HK-2 (cell line): Measurements from ENCODE around the gene VEPH1.

Source experiments
- DNase-seq: peaks from one replicate; pipeline ENCODE4 v3.0.0-alpha.2; 2018; ENCODE audit not compliant: unreplicated experiment

The VEPH1 gene

DNA sequence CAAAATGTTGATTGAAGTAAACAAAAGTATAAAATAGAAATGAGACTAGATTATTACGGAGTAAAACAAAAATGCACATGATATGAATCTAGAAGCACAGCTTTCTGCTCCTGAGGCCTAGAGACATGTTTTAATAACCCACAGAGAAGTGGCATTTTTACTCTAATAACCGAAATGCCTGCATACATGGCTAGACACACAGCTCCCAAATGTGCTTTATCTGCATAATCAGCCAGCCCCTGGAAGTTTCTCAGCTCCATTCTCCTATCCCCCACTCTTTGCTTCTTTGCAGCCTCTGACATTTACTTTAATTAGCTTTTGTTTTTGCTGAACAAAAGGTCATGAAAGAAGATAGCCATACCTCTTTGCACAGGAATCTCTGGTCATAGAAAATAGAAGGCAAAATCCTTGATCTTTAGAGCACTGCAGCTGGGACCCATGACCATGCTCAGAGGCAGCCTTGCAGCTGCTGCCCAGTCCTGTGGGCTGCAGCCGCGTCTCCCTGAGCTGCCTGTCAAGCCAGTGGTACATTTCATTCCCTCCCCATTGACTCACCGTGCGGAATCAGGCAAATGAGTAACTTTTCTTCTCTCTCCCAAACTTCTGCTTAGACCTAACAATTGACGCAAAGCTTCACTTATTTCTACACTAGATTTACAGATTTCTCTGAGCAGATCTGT lies at the start of gene VEPH1:
VEPH1 (minus strand) TSS at position 501 of the 680 bp plus-strand sequence. CDS start 8,067 bp downstream, outside the sequence.
- DNase-seq, result peak; percentile 62

- no peak for DNase-seq
These were observed 48.7 kb upstream of the VEPH1 start for GRCh38 chr3:157551961-157552360.

- no peak for DNase-seq
These were observed 46.3 kb upstream of the VEPH1 start for GRCh38 chr3:157549498-157549897.

DNA sequence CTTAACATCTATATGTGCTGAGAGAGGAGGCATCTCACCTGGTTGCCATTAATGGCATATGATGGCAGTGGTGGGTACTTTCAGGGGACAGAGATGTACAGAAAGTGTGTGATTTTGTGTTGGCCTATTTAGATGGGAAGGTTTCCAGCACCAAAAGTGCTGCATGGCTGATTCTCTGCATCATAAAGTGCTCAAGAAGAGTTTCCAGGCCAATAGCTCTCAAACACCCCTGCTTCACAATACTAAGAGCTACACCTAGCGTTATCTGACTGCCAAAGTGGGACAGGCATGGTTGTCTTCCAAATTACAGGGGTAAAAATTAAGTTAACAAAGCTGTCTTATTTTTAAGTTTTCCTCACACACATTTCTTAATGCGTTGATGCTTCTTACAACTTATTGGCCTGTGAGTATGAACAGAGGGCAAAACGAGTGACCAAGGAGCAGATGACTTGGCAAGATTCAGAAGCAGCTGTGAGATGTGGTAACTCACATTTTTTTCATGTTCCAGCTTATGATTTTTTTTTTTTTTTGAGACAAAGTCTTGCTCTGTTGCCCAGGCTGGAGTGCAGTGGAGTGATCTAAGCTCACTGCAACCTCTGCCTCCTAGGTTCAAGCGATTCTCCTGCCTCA lies 41.4 kb upstream of the VEPH1 start:
- DNase-seq, result no peak

DNA sequence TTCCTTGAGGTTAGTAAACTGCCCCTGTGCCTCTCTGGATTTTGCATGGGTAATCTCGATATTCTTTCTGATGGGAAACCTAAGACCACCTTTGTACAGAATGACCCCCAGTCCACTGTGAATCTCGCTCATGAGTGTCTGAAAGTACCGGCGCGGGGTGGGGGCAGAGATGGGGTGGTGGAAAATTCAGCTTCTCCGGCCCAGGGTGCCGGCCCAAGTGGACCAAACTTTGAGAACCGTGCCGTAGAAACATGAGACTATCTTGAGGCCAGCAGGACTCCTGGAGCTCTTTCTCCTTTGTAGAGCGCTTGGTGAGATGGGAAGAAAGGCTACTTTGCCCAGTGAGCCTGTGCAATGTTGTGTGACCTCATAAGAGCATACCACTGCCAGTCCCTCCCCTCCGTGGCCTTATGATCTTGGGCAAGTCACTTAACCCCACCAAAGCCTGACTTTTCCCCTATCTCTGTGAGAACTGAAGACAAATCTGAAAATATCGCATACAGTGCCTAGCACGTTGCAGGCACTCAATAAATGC lies 40.4 kb upstream of the VEPH1 start:
- DNase-seq, result no peak

DNA sequence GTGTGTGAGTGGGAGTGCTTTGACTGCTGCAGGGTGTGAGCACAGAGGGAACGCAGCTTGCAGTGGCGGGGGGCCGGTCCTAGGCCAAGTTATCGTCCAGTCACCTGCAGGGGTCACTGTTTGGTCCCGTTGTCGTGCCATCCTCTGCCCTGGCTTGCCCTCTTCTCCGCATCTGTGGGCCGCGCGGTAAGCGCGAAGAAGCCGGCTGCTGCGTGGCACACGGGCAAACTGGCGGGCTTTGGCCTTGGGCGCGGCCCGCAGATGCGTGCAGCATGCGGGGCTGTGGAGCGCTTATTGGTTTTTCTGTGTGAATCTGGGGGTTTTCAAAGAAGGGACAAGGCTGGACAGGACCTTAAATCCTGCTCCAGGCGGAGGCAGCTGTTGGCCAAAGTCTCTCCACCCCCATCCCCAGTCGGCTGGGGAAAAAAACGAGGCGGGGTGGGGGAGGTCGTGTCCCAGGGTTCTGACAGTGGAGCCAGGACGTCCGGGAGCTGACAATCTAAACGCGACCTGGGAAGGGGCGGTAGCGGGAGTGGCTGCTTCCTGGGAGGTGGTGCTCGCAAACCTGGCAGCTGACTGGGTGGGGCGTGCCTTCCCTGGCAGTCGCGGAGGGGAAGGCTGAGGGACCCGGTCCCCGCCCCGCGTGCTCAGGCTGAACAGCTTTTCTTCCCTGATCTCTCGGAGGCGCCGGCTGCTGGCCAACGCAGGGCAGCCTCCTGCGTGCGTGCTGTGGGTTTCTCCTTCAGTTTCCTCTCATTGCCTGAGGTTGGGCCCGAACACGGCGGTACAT lies 39.7 kb upstream of the VEPH1 start:
- no peak for DNase-seq

DNA sequence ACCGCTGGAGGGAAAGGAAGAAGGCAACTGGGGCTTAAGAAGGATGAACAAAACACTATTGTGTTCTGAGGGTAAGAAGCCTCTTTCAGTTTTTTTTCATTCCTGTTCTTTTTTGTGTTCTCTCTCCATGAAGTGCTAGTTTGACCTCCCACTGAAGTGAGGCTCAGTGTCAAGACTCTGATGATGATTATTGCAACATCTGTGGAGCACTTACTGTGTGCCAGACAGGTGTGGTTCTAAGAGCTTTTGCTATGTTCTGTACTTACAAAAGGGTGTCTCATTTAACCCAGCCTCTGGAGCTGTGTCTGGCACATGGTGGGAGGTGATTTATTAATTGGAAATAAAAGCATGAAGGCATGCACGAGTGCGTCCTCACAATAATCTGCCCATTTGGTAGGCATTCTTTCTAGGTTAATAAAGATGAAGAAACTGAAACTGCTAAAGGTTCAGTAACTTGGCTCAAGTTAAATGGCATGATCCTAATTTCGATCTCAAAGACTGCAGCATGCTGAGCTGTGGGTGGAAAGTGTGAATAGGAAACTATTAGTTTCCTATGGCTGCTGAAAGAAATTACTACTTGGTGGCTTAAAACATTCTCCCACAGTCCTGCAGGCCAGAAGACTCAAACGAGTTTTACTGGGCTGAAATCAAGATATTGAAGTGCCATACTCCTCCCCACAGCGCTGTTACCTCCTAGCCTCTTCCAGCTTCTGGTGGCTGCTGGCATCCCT lies 38.5 kb upstream of the VEPH1 start:
- DNase-seq, result no peak

DNA sequence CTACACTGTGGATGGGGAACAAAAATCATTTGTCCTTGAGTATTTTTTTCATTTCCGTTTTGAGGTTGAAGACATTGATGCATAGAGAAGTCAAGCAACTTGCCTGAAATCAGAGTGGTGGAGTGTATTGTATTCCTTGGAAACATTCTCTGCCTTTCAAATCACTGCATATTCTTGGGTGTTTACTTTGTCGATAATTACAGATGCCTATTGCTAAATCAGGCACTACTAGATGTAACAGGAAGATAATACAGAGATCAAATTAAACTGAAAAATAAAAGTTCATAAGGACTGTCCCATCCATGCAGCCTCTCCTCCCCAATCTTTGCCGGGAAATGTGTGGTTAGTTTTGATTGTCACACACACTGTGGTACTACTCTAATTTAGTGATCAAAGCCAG lies 37.4 kb upstream of the VEPH1 start:
- DNase-seq, result no peak

- no peak for DNase-seq
These were observed 32.5 kb upstream of the VEPH1 start for GRCh38 chr3:157535667-157536066.

DNA sequence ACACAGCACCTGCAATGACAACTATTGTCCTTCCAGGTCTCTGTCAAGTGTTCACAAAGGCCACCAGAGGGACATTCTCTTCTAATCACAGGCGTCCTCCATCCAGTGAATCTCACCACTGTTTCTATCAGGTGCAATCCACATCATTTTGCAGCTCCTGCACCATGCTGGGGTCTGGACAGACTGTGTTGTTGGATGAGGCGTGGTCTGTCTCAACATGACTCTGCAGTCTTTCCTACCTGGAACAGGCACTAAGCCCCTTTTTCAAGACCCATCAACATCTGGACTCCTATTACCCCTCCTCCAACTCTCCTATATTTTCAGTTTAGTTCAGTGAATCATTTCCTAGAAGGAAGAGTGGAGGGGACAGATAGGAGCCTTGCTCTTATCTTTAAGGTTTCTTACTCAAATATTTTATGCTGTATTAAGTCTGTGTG lies 31.5 kb upstream of the VEPH1 start:
- no peak for DNase-seq

DNA sequence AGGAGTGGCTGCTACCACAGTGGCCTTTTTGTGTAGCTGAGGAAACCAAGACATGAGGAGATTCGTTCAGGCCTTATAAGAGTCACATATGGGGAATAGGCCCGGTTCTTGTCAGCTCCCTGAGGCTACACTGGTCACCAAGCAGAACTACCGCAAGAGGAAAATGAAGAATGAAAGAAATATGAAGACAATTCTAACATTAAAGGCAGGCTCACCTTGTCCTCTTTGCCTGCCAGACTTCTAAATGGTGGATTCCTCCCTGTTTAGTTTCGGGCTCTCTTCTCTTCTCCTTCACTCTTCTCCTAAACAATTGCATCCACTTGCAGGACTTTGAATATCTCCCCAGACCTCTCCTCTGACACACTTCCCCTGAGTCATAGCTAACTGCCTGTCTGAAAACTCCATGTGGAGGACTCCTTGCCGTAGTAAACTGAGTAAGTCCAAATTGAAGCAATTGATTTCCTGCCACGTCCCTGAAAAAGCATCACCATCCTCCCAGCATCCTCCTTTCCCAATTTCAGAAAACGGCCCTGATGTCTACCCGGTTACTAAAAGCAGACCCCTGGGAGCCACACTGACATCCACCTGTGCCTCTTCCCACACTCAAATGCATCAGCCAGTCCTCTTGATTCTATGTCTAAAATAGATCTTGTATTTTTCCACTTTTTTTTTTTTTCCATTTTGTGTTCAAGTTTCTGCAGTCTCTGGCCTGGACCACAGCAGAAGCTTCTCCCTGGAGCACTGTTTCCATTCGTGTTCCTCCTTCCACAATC lies 30.3 kb upstream of the VEPH1 start:
- no peak for DNase-seq

DNA sequence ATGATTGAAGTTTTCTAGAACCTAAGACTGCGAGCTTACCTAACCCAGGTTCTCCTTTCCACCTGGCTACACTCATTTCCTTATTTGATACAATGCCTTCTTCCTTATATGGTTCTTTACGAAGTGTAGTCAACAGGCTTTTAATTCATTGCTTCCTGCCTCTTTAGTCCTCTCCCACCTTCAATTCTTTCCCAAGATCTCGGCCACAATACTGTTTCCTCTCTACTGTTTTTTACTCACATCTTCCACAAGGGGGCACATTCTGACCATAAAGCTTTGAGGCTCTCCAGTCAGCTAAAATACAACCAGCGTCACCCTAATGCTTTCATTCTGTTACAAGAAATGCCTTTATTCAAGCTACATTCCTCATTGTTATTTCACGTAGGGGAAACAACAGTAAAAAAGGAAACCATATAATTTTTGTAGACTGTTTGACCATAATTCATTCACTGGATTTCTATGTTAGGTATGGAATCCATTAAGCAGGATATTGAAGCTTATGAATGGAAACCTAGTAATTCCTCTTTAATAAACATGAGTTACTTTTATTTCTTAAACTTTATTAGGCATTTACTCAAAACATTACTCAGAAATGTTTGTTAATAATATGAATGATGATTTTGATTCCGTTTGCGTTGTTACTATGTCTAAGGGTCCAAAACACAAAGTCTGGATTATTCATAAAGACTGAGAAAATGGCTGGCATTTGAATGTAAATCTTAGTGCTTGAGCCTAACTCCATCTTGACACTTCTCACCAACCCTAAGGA lies 29.5 kb upstream of the VEPH1 start:
- DNase-seq, result peak; percentile 22

GRCh38 chr3:157531771-157532170 lies 28.6 kb upstream of the VEPH1 start:
- no peak for DNase-seq

- DNase-seq, result no peak
These were observed 28.1 kb upstream of the VEPH1 start for GRCh38 chr3:157531301-157531660.

DNA sequence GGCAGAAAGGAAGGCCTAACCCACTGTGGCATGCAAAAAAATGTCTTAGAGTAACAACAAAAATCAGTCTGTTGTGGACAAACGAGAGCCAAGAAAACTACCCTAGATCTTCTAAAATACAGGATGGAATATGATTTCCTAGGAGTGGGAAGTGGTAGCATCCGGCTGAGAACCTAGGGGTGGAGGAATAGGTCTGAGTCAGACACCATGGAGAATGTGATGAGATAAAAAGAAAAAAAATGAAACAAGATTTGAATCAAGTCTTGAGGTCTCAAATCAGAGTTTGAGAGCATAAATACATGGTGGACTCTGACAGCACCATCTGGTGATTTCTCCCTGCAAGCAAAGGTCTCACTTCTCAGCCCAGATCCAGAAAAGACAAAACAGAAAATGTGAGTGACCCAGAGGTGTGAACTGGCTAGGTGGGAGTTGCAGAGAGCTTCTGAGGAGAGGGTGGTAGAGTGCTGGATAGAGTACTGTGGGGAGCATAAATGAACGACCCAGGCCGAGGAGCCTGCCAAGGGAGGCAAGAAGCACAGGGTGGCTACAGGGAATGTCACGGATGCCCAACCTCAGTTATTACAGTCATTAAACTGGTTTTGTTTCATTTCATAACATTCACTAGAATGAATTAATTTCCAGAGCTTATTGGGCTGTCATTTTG lies 27.6 kb upstream of the VEPH1 start:
- no peak for DNase-seq

GRCh38 chr3:157529751-157530150 lies 26.5 kb upstream of the VEPH1 start:
- DNase-seq, result no peak

DNA sequence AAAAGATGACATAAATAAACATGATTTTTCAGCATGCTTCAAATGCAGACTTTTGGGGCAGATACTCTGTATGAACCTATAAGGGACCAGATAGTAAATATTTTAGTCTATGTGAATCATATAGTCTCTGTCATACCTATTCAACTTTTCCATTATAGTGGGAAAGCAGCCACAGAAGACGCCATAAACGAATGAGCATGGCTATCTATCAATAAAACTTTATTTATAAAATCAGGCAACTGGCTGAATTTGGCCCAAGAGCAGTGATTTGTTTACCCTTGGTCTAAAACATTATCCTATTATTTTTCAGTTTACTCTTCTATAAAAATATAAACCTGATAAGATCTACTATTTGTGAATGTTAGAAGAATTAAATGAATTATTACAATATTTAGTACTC lies 25.9 kb upstream of the VEPH1 start:
- no peak for DNase-seq

DNA sequence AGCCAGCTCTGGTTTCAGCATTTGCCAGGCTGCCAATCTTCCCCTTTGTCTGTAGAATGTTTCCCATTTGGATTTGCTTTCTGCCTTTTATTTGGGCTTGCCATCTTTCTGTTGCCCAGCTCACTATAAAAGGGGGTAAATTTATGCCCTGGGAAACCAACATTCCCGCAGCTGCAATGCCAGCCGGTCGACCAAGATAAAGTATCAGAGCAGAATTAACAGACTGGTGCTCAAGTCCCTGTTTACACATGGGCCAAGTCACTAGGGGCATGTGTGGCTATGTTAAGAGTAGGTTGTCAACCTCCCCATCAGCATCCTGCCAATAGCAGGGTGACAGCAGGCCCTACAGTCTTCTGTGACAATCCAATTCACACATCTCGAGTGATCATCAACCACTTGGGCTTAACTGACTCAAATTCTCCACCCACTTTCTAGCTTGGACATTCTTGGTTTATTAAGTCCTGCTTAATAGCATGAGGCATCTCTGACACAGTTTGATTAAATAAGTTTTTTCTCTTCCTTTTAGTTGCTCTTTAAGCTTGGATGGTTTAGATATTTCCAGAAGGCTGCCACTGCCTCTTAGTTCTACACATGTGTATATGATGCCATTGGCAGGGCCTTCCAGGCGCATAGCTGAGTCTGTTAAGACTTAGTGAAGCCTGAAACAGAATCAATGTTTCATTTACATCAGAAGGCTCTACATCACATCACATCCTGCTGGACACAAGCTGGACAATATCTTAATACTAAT lies 24.1 kb upstream of the VEPH1 start:
- DNase-seq, result no peak

DNA sequence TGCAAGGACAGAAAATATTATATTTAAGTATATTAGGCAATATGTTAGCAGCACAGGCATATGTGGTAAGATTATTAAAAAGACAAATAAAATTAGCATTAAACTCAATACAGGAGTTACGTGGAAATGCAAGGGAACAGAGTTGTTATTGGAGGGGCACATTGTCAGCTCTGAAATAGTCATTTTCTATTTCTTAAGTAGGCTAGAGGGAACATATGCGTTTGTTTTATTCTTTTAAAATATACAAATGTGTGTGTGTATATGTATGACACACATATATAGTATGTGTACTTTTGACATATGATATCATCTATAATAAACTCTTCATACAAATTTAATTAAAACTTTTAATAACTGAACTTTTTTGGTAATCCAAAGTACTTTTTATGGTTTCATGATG lies 22.8 kb upstream of the VEPH1 start:
- DNase-seq, result no peak
